Chondrocyte (in vitro differentiated cells): ENCODE results near the gene KIRREL3. TPM values are rescaled to one million over a fixed set of nuclear protein-coding genes. Genes with fewer than 3 reads are reported as not detected.
A peak's percentile ranks its signal among the peaks of the same experiment; 100 is the strongest.

Experiments
- DNase-seq: peaks from one replicate; pipeline ENCODE4 v3.0.0; 2021; ENCODE audit warnings: mixed read lengths, low spot score
- H3K27ac Mint-ChIP-seq: one replicate; pipeline ENCODE4 v1.8.0; 2021; ENCODE audit warnings: mild to moderate bottlenecking, moderate library complexity, mixed read lengths; ENCODE audit not compliant: unreplicated experiment
- H3K27me3 Mint-ChIP-seq: 2 replicates; pipeline ENCODE4 v1.8.0; 2021; ENCODE audit warnings: low read depth, mixed read lengths
- H3K36me3 Mint-ChIP-seq: 2 replicates; pipeline ENCODE4 v1.8.0; 2021; ENCODE audit warnings: low read depth, mixed read lengths
- H3K4me1 Mint-ChIP-seq: 2 replicates; pipeline ENCODE4 v1.8.0; 2021; ENCODE audit warnings: low read depth, mild to moderate bottlenecking, mixed read lengths
- H3K4me3 Mint-ChIP-seq: one replicate; pipeline ENCODE4 v1.8.0; 2021; ENCODE audit warnings: mild to moderate bottlenecking, moderate library complexity, mixed read lengths; ENCODE audit not compliant: unreplicated experiment
- H3K9me3 Mint-ChIP-seq: 2 replicates; pipeline ENCODE4 v1.8.0; 2021; ENCODE audit warnings: low read depth, mixed read lengths
- total RNA-seq: library from RNA; stranded (reverse); gene quantifications from 3 replicates; pipeline ENCODE4 v1.2.1, GENCODE V29; 2021
- TF ChIP-seq, protein P1 (sequence below): fragments of 200-600 bp; sonication (generic); IDR thresholded peaks from 2 replicates; pipeline ENCODE4 v1.5.0; 2021; ENCODE audit warnings: antibody characterized with exemption, mild to moderate bottlenecking, moderate library complexity

Gene KIRREL3
- total RNA-seq, 1 donor from 2014 or later: 1.2 TPM

GRCh38 chr11:126658306-126659056, 342.1 kb downstream of the KIRREL3 start:
- H3K4me3 Mint-ChIP-seq: no peak overlapping the region
- H3K27ac Mint-ChIP-seq: no peak overlapping the region
- no peaks in the 10 kb centered on the region for H3K9me3 Mint-ChIP-seq
- H3K27me3 Mint-ChIP-seq: no peaks in the 10 kb centered on the region
- H3K4me1 Mint-ChIP-seq: peaks cover 27% of the 10 kb centered on the region
- TF ChIP-seq, protein P1, sequence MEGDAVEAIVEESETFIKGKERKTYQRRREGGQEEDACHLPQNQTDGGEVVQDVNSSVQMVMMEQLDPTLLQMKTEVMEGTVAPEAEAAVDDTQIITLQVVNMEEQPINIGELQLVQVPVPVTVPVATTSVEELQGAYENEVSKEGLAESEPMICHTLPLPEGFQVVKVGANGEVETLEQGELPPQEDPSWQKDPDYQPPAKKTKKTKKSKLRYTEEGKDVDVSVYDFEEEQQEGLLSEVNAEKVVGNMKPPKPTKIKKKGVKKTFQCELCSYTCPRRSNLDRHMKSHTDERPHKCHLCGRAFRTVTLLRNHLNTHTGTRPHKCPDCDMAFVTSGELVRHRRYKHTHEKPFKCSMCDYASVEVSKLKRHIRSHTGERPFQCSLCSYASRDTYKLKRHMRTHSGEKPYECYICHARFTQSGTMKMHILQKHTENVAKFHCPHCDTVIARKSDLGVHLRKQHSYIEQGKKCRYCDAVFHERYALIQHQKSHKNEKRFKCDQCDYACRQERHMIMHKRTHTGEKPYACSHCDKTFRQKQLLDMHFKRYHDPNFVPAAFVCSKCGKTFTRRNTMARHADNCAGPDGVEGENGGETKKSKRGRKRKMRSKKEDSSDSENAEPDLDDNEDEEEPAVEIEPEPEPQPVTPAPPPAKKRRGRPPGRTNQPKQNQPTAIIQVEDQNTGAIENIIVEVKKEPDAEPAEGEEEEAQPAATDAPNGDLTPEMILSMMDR: no peak
- H3K36me3 Mint-ChIP-seq: no peaks in the 10 kb centered on the region
- no peak for DNase-seq

GRCh38 chr11:126655807-126656128, 344.8 kb downstream of the KIRREL3 start:
- no peaks in the 10 kb centered on the region for H3K36me3 Mint-ChIP-seq
- peak overlapping the region; percentile 88 for H3K27ac Mint-ChIP-seq
- TF ChIP-seq, protein P1: no peak
- no peaks in the 10 kb centered on the region for H3K9me3 Mint-ChIP-seq
- peaks cover 27% of the 10 kb centered on the region for H3K4me1 Mint-ChIP-seq
- H3K27me3 Mint-ChIP-seq: no peaks in the 10 kb centered on the region
- no peak for DNase-seq
- peak overlapping the region; percentile 41 for H3K4me3 Mint-ChIP-seq

DNA sequence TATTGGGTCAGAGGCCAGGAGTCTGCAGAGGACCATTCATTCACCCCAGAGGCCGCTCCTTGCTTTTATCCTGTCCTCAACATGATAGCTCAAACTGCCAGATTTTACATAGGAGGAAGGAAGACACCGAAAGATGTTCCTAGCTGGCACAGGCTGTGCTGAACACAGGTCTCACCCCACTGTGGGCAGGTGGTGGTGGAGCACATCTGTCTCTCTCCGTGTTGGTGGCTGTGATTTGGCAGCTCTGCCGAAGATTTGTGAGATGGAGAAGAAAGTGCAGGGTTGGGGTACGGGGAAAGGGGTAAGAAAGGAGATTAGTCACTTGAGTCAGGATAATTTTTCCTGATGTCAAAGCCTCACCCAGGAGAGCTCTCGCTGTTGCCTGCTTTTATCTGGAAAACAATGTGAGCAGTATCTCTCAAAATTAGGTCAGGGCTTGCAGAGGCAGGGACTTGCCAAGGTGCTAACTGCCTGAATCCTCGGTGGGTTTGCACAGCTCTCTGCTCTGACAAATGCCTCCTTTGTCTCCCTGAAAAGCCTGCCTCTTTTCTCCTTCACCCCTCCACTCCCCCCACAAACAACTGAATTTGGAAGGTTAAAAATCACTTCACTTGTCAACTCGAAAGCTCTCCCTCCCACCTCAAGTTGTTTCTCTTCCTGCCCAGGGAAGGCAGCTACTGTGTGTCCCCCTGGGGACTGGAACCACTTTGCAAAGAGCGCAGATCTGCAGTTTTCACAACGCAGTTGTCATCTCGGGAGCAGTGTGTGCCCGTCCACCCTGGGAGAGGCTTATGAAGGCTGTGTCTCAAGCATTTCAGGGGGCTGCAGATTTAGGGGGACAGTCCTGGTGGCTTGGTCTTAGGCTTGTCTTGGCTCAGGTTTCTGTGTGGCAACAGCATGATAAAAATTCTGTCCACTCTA, 345.4 kb downstream of the KIRREL3 start:
- no peaks in the 10 kb centered on the region for H3K9me3 Mint-ChIP-seq
- H3K4me1 Mint-ChIP-seq: peaks cover 27% of the 10 kb centered on the region
- TF ChIP-seq, protein P1: no peak
- peak overlapping the region; percentile 88 for H3K27ac Mint-ChIP-seq
- H3K4me3 Mint-ChIP-seq: peak overlapping the region; percentile 41
- H3K27me3 Mint-ChIP-seq: no peaks in the 10 kb centered on the region
- H3K36me3 Mint-ChIP-seq: no peaks in the 10 kb centered on the region
- no peak for DNase-seq

GRCh38 chr11:126653040-126653439, 347.5 kb downstream of the KIRREL3 start:
- Mint-ChIP-seq H3K27me3 (no peaks in the 10 kb centered on the region), H3K36me3 (no peaks in the 10 kb centered on the region), H3K4me3 (no peak overlapping the region), H3K27ac (no peak overlapping the region), H3K9me3 (no peaks in the 10 kb centered on the region), H3K4me1 (peaks cover 32% of the 10 kb centered on the region)
- TF ChIP-seq, protein P1: no peak
- DNase-seq: no peak

DNA sequence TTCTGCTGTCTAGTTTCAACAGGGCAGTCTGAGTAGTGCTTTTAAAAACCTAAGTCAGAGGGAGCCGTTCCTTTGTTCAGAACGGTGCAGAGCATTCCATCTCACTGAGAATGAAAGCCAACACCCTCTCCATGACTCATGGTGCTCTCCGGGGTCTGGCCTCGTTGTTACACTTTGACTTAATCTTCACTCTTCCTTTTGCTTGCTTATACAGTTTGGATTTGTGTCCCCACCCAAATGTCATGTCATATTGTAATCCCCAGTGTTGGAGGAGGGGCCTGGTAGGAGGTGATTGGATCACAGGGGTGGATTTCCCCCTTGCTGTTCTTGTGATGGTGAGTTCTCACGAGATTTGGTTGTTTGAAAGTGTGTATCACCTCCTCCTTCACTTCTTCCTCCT, 352.8 kb downstream of the KIRREL3 start:
- DNase-seq: no peak
- H3K36me3 Mint-ChIP-seq: no peaks in the 10 kb centered on the region
- no peaks in the 10 kb centered on the region for H3K9me3 Mint-ChIP-seq
- TF ChIP-seq, protein P1: no peak
- H3K4me3 Mint-ChIP-seq: peak overlapping the region; percentile 1
- peaks cover 20% of the 10 kb centered on the region for H3K4me1 Mint-ChIP-seq
- H3K27me3 Mint-ChIP-seq: no peaks in the 10 kb centered on the region
- H3K27ac Mint-ChIP-seq: peak overlapping the region; percentile 82
